COLO668 (cell line): Measurements from ENCODE around the gene RAPGEF4.

Experiments
- DNase-seq: peaks from one replicate; lab custom pipeline; 2025; ENCODE audit not compliant: unreplicated experiment; lab: John Stamatoyannopoulos, UW

Gene RAPGEF4

DNA sequence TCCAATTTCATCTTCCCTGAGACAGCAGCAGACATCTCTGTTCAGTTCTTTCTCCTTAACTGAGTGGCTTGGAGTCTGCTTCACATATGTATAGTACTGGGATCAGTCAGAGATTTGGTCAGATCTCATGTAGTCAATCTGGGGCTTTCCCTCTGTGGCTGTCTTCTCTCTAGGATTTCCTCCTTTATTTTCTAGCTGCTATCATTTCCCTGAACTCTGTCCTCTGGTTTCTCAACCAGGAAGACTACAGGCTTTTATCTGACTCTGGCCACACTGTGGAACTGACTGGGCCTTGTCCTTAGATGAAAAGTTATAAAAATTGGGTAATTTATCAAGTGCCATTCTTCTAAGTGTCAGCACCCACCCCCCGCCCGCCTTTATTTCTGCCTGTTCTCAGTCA is 121.0 kb downstream of the RAPGEF4 start:
- DNase-seq, result no peak

DNA sequence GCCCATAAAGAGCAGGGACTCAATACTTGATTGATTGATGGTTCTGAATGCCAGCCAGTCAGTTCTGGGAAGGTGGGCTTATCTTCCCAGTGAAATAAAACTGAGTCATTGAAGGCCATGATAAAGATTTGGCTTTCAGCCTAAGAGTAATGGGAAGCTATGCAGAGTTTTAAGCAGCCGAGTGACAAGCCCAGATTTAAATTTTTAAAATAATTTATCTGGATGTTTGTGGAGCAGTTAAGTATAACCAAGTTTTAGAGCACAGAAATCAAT is 122.8 kb downstream of the RAPGEF4 start:
- no peak for DNase-seq

DNA sequence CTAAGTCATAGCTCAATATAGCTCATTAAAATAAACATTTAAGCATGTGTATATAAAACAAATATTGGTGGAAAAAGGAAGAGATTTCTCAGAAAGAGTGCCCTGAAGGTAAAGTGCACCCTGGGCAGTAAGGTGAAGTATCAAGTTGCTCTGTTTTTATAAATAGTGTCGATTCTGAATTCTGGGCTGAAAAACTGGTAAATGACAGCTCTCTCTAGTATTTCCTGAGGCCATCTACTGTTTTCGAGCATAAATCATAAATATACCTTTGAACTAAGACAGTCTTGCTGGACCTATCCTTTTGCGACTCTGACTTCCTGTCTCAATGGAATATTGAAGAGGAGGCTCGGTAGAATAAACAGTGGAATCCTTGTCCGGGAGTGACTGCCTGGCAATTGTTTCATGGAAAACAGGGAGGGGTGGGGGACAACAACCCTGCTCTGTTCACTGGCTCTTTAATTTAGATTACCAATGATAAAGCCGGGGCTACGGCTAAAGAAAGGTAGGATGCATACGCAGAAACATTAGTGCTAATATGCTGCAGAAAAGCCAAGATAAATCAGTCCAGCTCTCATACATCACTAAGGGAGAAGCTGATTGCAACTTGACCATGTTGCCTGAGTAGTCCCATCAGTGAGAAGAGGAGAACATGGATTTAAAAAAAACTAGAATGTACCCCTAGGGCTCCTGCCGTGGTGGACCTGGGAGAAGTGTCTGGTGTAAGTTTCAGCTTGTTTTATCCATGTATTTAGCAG is 124.1 kb downstream of the RAPGEF4 start:
- no peak for DNase-seq

DNA sequence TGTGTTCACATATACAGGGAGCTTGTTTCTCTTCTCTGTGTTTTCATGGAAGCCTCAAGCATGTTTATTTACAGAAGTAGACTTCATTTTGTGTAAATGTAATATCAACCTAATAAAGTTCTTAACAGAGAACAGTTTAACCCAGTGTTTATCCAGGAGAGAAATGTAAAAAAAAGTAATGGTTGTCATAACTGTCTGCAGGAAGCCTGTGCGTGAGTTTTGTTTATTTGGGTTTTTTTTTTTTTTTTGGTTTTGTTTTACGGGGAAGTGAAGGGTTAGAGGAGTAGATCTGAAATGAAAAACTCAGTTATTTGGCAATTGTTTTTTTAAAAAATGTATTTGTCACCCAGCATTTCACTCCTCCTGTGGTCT is 124.7 kb downstream of the RAPGEF4 start:
- DNase-seq, result no peak

DNA sequence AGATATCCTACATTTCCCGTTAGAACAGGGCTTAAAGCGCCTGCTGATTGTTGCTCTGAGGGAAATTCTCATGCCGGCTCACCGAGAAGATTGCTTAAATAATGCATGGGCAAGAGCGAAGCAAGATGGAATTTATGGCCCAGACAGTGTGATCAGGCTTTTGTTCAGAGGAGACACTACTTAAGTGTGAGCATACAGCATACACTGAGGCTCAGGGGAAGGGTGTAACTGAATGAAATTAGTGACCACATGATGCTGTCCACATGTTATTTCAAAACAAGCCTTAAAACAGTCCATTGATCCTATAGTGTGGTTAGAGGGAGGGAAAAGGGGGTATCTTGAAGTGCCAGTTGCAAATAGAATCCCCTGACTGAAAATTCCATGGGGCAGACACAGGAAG is 125.5 kb downstream of the RAPGEF4 start:
- DNase-seq, result no peak

DNA sequence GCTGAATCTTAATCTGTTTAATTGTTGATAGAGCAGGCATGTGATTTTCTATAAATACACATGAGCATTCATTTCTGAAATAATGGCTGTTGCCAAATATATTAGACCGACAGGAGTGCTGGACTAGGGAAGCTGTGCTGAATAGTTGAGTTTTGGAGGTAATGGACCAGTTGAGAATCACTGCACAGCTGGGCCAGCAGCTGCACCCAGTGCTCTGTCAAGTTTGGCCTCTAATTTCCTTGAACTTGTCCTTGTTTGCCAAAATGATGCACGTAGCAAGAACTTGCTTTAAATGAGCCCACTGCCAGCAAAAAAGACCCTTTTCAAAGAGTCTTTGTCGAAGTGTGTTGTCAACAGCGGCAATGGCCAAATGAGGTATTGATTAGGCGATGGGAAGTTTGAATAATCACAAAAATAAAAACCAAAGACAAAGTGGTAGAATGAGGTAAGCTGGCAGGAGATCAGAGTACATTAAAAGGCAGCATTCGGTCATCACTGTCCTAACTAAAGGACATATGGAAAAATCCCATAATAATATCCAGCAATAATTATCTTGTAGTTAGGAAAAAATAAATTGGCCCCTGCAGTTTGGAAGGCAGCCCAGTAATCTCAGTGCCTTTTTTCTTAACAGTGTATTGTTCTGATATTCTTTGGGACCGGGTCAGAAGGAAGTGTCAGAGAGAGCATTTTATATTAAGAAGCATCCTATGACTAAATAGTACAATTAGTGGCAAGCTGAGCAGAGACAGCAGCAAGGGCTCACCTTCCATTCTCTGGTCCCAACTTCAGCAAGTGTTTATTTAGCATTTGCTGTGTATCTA is 126.2 kb downstream of the RAPGEF4 start:
- DNase-seq, result no peak

DNA sequence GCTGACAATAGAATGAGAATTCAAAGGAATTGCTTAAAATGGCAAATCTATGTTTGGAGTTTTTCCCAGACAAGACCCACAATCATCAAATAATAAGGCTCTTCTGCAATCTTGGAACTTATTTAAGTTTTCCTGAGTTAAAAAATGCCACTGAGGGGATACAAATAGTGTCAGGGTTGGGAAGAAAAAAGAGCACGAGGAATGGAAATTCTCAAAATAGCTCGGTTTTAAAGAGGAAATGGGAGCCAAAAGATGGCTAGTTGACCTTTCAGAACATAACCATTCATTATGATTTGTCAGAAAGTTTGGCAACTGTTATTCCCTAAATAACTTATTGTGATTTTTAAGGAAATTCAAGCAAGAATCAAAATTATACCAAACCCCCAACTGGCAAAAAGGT is 127.7 kb downstream of the RAPGEF4 start:
- DNase-seq, result no peak

DNA sequence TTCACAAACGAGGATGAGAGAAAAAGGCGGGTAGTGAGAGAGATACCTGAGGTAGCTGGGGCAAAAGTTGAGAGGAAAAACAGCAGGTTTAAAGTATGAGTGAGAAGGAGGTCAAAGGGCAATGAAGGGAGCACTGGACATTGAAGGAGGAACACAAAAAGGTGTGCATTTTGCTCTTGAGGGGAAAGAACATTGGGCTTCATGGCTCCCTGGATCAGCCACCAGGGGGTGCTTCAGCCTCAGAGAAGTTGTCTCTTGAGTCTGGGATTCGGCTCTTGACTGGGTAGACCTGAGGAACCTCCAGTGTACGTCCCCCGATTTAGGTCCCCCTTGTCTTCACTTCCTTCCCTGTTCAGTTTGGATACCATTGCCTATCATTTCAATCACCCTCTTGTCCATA is 128.5 kb downstream of the RAPGEF4 start:
- peak; percentile 29 for DNase-seq

DNA sequence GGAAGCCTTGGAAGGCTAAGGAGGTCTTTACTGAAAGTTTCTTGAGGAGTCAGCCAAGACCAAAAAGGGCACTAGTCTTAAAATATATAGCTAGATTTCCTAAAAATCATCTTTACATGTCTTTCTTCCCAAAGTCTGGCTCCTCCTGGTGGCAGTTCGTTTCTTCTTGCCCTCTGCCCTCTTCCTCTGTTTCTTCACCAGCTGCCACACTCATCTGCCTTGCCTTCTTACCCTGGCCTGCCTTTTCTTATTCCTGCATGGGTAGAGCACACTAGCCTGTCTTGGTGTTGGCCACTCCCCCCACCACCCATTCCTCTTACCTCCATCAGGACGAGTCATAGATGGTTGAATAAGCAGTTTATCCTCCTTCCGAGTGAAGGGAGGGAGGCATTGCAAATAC is 129.8 kb downstream of the RAPGEF4 start:
- DNase-seq, result no peak

DNA sequence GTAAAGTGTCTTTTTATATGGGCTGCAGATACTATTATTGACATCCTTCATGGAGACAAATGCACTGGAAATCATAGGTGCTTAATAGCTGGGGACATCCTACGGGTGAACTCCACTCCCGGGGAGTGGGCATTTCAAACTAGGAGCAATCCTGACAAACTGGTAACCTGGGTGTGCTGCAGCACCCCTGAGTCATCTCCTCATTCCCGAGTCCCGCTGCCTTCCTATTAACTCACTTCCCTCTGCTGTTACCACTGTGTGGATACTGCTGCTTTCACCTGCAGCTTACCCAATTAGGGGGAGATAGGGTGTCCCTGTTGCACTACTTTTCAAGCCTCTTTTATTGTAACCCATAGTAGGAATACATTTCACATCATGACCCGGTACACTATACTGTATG is 134.2 kb downstream of the RAPGEF4 start:
- DNase-seq, result no peak

DNA sequence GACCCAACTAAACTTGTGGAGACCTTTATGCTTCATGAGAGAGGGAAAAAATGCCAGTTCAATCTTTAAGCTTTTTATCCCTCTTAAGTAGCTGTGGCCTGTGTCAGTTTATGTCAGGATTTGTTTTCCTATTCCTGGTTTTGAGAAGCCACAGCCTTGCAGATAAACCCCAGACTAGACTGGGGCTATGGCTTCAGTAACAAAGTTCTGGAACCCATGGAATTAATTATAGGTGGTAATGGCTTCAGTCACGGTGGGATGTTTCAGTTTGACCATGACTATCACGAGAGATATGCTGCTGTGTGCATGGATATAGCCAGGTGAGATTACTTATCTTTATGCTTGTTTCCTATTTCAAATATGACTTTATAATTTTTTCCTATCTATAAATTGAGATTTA is 134.8 kb downstream of the RAPGEF4 start:
- no peak for DNase-seq

DNA sequence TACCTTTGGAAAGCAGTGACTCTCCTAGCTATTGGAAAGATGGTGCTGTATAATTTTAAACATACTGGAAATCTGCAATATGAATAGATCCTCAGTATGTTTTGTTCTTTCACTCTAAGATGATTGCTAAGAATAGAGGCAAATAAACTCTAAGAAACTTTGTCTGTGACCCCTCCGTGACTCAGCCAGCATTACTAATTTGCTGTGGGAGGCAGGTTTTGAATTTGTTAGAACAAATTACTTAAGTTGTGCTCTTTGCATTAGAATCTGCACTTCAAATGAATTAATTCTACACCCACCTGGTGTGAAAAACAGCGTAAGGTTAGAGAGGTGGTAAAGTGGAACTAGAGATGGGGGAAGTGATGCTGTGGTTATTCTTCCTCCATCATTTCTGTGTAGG is 142.2 kb downstream of the RAPGEF4 start:
- no peak for DNase-seq

DNA sequence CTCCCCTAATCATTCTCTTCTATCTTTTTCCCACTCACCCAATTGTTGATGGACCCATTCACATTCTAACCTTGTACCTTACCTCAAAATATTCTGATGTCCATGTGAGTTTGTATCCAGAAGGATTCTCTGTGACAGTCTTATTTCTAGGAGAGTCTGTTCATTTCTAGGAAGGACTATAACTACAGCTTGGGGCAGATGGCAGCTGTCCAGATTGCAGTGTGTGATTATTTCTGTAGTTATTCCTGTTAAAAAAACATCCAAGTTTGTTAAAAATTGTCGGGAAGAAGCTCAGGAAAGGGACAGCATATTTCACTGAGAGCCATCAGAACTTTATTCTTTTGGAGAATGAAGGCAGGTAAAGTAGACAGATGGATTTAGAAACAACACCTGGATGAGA is 142.6 kb downstream of the RAPGEF4 start:
- DNase-seq, result no peak

DNA sequence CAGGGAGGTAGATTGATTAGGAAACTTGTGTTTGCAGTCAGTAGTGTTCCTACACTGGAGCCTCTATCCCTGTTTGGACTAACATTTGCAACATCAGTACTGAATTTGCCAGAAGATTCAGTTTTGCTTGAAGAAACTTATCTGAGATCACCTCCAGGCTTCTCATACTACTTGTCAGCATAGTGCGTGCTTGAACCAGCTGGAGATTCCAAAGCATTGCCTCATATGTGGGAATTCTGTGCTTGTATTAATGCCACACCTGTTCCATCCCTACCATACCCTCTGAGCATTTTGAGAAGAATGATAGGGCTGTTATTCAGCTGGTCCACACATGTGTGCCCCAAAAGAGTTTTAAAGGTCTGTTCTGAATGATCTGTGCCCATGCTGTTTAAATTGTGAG is 148.7 kb downstream of the RAPGEF4 start:
- no peak for DNase-seq

DNA sequence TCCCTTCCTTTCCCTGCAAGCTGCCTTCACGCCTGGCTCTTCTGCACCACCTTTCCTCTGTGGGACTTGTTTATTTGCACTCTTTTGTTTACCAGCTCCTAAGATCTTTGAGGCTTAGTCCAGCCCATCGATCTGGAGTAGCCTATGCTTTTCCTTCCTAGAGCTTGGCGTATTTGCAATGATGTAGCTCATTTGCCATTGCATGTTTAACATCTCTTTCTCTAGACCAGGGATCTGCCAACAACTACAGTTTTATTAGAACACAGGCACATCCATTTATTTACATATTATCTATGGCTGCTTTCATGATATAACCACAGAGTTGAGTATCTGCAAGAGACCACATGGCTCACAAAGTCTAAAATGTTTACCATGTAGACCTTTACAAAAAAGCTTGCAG is 150.4 kb downstream of the RAPGEF4 start:
- DNase-seq, result no peak

DNA sequence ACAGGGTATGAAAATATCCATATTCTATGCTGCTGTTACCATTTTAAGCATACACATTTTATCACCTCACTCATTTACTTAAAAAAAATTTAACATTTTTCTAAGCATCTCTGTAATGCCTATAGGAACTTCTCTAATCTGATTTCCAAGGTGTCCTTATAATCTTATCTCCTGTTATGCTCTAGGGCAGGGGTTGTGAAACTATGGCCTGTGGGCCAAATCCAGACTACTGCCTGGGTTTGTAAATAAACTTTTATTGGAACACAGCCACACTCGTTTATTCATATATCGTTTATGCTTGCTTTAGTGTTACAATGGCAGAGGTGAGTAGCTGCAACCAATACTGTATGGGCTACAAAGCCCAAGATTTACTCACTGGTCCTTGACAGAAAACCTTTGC is 151.6 kb downstream of the RAPGEF4 start:
- DNase-seq, result no peak

DNA sequence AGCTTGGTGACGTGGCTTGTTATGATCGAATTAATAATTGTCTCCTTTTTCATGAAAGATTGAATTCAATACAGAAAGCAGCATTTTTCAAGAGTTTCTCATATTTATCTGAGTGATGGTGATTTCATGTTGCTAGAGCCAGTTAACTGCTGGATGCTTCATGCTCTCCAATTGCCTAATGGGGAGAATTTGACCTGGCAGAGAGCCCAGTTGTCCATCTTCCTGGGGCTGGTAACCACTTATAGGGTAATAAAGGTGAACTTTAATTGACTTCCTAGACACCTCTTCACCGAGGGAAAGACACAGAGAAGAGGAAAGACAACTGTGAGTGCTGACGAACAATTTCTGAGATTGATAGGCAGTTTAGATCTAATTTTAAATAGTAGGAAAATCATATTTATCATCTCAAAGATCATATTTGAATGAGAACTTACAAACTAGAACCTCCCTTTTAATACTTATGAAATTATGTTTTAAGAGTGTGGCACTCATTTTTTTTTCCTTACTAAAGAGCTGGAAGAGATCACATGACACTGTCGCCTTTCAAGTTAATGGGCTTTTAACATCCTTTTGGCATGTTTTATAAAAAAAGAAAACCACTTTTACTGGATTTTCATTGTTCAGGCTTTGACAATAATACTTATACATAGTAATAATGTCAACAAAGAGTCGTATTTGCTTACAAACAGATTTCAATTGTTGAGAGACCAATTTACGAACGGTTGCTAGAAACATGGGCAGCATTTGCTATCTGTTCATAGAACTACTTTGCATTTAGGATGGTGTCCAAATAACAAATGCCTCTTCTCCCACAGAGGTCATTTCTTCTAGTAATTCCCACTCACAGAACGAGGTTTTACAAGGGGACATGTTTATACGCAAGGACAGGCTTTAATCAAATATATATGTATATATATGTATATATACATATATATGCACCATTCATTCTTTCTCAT is 153.3 kb downstream of the RAPGEF4 start:
- peak; percentile 29 for DNase-seq

DNA sequence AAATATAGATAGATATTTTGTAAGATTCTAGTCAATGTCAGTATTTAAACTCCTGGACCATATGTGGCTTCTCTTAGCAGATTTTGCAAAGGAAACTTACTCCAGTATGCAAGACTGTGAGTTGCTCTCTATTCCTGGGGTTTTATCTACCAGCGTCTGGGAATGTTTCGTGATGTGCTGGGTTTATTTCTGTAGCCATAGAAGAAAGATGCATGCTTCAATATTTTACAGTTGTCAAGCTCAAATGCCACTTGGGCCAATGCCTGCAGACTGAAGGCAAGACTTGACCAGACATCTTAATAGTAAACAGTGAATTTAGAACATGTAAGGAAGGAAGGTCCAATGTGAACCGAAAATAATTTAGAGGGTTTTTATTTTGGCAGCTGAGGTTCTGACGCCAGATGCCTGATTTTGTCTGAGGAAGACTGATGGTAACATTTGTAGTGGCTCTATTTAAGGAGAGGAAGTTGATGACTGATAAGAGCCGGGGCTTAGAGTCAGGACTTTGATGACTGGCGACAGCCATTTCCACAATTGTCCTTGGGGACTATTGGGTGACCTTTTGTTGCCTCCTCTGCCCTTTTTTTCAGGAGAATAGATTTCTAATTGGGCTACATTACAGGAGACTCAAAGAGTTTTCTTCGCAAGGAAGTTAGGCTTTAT is 154.3 kb downstream of the RAPGEF4 start:
- no peak for DNase-seq

DNA sequence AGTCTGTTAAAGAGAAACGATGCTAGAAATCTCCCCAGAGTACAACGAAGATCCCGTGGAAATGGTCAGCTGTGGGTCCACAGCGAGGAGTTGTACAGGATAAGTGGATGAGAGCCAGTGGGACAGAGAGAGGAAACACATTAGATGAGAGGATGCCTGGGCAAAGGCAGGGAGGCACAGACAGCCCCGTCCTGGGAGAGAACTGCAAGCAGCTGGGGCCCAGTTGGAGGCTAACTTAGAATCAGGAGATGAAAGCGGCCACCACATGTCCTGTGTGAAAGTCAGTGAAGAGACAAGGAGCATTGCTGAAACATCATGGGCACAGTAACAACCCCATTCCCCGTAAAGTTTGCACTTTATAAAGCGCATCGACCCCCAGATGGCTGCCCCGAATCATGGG is 157.5 kb downstream of the RAPGEF4 start:
- DNase-seq, result no peak

DNA sequence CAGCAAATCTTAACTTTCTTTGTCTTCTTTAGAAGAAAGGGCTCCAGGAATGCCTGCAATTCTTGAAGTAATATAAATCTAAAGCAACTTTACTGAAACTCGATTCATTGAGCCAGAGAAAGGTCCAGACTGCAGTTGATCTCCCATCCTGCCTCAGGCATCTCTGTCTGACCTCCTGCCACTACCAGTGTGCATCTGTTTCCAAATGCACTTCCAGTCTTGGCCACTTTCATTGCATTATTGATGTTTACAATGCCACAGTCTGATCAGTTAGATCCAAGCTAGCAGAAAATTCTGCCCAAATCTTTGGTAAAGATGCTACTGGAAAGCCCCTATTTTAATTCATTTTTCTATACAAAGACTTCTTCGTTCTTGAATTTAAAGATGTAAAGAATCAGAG is 158.0 kb downstream of the RAPGEF4 start:
- DNase-seq, result no peak

DNA sequence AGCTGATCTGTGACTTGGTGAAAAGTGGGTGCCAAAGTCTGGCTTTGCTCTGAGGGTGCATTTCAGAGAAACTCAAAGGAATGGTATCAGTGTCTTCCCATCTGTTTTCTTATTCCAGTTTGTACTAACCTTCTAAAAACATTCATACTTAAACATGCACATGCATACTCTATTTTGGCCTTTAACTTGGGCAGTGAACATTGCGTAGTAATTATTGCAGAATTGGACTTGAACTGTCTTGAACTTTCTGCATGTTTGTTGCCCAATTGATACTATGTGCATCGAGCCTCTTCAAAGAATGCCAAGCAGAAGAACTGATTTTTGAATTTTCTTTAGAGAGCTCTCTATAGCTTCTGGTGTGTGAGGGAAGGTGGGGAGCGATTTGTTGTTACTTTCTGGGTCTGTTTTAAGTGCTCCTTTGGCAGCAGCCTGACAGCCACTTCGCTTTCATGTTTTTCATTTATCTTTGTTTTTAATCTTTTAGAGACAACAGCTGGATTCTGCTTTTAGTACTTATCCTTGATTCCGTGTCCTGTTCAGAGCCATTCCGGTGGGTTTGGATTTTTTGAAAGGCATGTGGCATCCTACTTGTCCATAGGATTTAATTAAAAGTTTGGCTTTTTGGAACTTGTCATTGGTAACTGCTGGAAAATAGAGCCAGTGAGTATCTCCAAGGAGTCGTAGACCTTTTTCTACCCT is 159.2 kb downstream of the RAPGEF4 start:
- no peak for DNase-seq
